ENCODE data around the gene APCDD1. TPM values are rescaled to one million over a fixed set of nuclear protein-coding genes. Genes with fewer than 3 reads are reported as not detected.

APCDD1 gene
- total RNA-seq, 1 experiment from 2014 or later = 355 TPM

- BruUV-seq (replicated peaks) = no TSS peak
- Histone ChIP-seq H3K4me3 (ENCODE audit: low read depth, low read length, poor library complexity, severe bottlenecking) (no peak overlapping the region), H3K4me1 (ENCODE audit: insufficient read depth, low read length, poor library complexity, severe bottlenecking) (peaks cover 60% of the 10 kb centered on the region), H3K9me3 (ENCODE audit: low read depth, low read length, poor library complexity, severe bottlenecking) (no peaks in the 10 kb centered on the region), H3K27me3 (replicated peaks; ENCODE audit: insufficient read depth, low read depth, low read length, poor library complexity) (no peaks in the 10 kb centered on the region), H3K36me3 (ENCODE audit: insufficient read depth, low read length, poor library complexity, severe bottlenecking) (peaks cover 99% of the 10 kb centered on the region), H3K27ac (ENCODE audit: low read depth, low read length, poor library complexity, severe bottlenecking) (peak overlapping the region; percentile 48)
- no peak for DNase-seq (ENCODE audit: low spot score)
- no peak for TF ChIP-seq EZH2 (IDR thresholded peaks at IDR 0.05; ENCODE audit: borderline replicate concordance, low read depth, low read length, poor library complexity, severe bottlenecking)
- no peak for TF ChIP-seq CTCF (conservative IDR thresholded peaks at IDR 0.05; ENCODE audit: low read depth, low read length)
- CTCF ChIA-PET = no interaction called here
- POLR2A ChIA-PET (ENCODE audit: low non-redundant PET) = no interaction called here
- intact Hi-C loops (cut with micrococcal nuclease; ENCODE audit: unreplicated experiment) = no loop called here
Observed at GRCh38 chr18:10482985-10483949, 28.8 kb downstream of the APCDD1 start.

- no peaks in the 10 kb centered on the region for H3K27me3 ChIP-seq (replicated peaks; ENCODE audit: insufficient read depth, low read depth, low read length, poor library complexity)
- H3K4me3 ChIP-seq (ENCODE audit: low read depth, low read length, poor library complexity, severe bottlenecking) = no peak overlapping the region
- BruUV-seq (replicated peaks) = no TSS peak
- H3K9me3 ChIP-seq (ENCODE audit: low read depth, low read length, poor library complexity, severe bottlenecking) = no peaks in the 10 kb centered on the region
- no peak for TF ChIP-seq CTCF (conservative IDR thresholded peaks at IDR 0.05; ENCODE audit: low read depth, low read length)
- no peak for TF ChIP-seq EZH2 (IDR thresholded peaks at IDR 0.05; ENCODE audit: borderline replicate concordance, low read depth, low read length, poor library complexity, severe bottlenecking)
- intact Hi-C loops (cut with micrococcal nuclease; ENCODE audit: unreplicated experiment) = no loop called here
- peaks cover 45% of the 10 kb centered on the region for H3K4me1 ChIP-seq (ENCODE audit: insufficient read depth, low read length, poor library complexity, severe bottlenecking)
- H3K27ac ChIP-seq (ENCODE audit: low read depth, low read length, poor library complexity, severe bottlenecking) = peak overlapping the region; percentile 73
- peaks cover 99% of the 10 kb centered on the region for H3K36me3 ChIP-seq (ENCODE audit: insufficient read depth, low read length, poor library complexity, severe bottlenecking)
- DNase-seq (ENCODE audit: low spot score) = no peak
- ChIA-PET CTCF (no interaction called here), POLR2A (ENCODE audit: low non-redundant PET) (no interaction called here)
Observed at GRCh38 chr18:10485475-10485874, 31.0 kb downstream of the APCDD1 start.

GRCh38 chr18:10486362-10486761, 31.9 kb downstream of the APCDD1 start:
- intact Hi-C loops (cut with micrococcal nuclease; ENCODE audit: unreplicated experiment) = no loop called here
- peak overlapping the region; percentile 73 for H3K27ac ChIP-seq (ENCODE audit: low read depth, low read length, poor library complexity, severe bottlenecking)
- no peaks in the 10 kb centered on the region for H3K27me3 ChIP-seq (replicated peaks; ENCODE audit: insufficient read depth, low read depth, low read length, poor library complexity)
- POLR2A ChIA-PET (ENCODE audit: low non-redundant PET) = no interaction called here
- CTCF ChIA-PET = no interaction called here
- H3K36me3 ChIP-seq (ENCODE audit: insufficient read depth, low read length, poor library complexity, severe bottlenecking) = peaks cover 91% of the 10 kb centered on the region
- BruUV-seq (replicated peaks) = no TSS peak
- no peak for DNase-seq (ENCODE audit: low spot score)
- no peaks in the 10 kb centered on the region for H3K9me3 ChIP-seq (ENCODE audit: low read depth, low read length, poor library complexity, severe bottlenecking)
- H3K4me3 ChIP-seq (ENCODE audit: low read depth, low read length, poor library complexity, severe bottlenecking) = no peak overlapping the region
- peaks cover 41% of the 10 kb centered on the region for H3K4me1 ChIP-seq (ENCODE audit: insufficient read depth, low read length, poor library complexity, severe bottlenecking)
- TF ChIP-seq EZH2 (IDR thresholded peaks at IDR 0.05; ENCODE audit: borderline replicate concordance, low read depth, low read length, poor library complexity, severe bottlenecking) (no peak), CTCF (conservative IDR thresholded peaks at IDR 0.05; ENCODE audit: low read depth, low read length) (no peak)
